ENCODE measurements around the gene NXPH4.

Gene NXPH4

GRCh38 chr12:57203791-57204190 lies 12.8 kb upstream of the NXPH4 start:
- DNase-seq, result peak in 1 of 14 donors; percentile 86

GRCh38 chr12:57204454-57204853 lies 12.1 kb upstream of the NXPH4 start:
- no peak for DNase-seq

GRCh38 chr12:57205186-57205585 lies 11.4 kb upstream of the NXPH4 start:
- no peak for DNase-seq

- no peak for DNase-seq
Measured at GRCh38 chr12:57205931-57206330, 10.7 kb upstream of the NXPH4 start.

- peak in 3 of 14 donors; percentile 14 to 39 (median 16) for DNase-seq
Measured at GRCh38 chr12:57207731-57208630, 8.6 kb upstream of the NXPH4 start.

GRCh38 chr12:57208631-57209282 lies 7.8 kb upstream of the NXPH4 start:
- DNase-seq, result peak in 11 of 14 donors; percentile 9 to 71 (median 28)

- no peak for DNase-seq
Measured at GRCh38 chr12:57209916-57210315, 6.7 kb upstream of the NXPH4 start.

- peak in 1 of 14 donors; percentile 27 for DNase-seq
Measured at GRCh38 chr12:57210461-57210860, 6.1 kb upstream of the NXPH4 start.

- DNase-seq, result peak in 1 of 14 donors; percentile 35
Measured at GRCh38 chr12:57210926-57211692, 5.5 kb upstream of the NXPH4 start.

GRCh38 chr12:57211791-57212700 lies 4.5 kb upstream of the NXPH4 start:
- no peak for DNase-seq

GRCh38 chr12:57212701-57213057 lies 3.9 kb upstream of the NXPH4 start:
- no peak for DNase-seq

GRCh38 chr12:57213058-57213715 lies 3.4 kb upstream of the NXPH4 start:
- DNase-seq, result peak; percentile 12 to 84 (median 71)

- DNase-seq, result peak in 2 of 14 donors; percentile 4 to 9
Measured at GRCh38 chr12:57213763-57214397, 2.7 kb upstream of the NXPH4 start.

- DNase-seq, result peak in 5 of 14 donors; percentile 8 to 65 (median 19)
Measured at GRCh38 chr12:57214398-57214781, 2.2 kb upstream of the NXPH4 start.

GRCh38 chr12:57215065-57215464 lies 1.5 kb upstream of the NXPH4 start:
- no peak for DNase-seq

- peak in 1 of 14 donors; percentile 18 for DNase-seq
Measured at GRCh38 chr12:57215668-57216013, 953 bp upstream of the NXPH4 start.

- DNase-seq, result peak in 1 of 14 donors; percentile 52
Measured at GRCh38 chr12:57216921-57217879, 606 bp downstream of the NXPH4 start.

- DNase-seq, result no peak
Measured at GRCh38 chr12:57218030-57218853, 1.6 kb downstream of the NXPH4 start.

Data from C1 segment of cervical spinal cord (tissue), 14 donors.